ENCODE measurements around the gene SLU7.

The SLU7 gene

GRCh38 chr5:160399402-160400353 is 19.2 kb downstream of the SLU7 start, which contains the start of gene FAM200C:
TSS of gene FAM200C (minus strand) at chr5:160400054. CDS start at chr5:160395490, 4,564 bp downstream.
- peak; percentile 95 for DNase-seq

DNA sequence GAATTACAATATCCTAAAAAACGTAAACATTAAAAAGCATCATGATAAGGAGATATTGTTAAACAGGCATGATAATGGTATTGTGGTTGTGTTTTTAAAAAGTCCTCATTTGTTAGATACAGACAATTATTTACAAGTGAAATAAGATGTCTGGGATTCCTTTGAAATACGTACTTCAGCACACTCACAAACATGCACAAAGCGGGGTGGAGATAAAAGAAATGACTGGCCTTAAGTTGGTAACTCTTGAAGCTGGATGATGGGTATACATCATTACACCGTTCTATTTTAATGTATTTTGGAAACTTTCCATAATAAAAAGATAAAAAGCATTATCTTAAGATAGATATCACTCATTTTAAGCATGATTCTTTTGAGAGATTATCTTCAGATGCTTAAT is 20.1 kb downstream of the SLU7 start:
- DNase-seq: no peak

- DNase-seq: no peak
Measured at GRCh38 chr5:160397492-160397891, 21.4 kb downstream of the SLU7 start.

- no peak for DNase-seq
Measured at GRCh38 chr5:160395111-160395510, 23.8 kb downstream of the SLU7 start.

DNA sequence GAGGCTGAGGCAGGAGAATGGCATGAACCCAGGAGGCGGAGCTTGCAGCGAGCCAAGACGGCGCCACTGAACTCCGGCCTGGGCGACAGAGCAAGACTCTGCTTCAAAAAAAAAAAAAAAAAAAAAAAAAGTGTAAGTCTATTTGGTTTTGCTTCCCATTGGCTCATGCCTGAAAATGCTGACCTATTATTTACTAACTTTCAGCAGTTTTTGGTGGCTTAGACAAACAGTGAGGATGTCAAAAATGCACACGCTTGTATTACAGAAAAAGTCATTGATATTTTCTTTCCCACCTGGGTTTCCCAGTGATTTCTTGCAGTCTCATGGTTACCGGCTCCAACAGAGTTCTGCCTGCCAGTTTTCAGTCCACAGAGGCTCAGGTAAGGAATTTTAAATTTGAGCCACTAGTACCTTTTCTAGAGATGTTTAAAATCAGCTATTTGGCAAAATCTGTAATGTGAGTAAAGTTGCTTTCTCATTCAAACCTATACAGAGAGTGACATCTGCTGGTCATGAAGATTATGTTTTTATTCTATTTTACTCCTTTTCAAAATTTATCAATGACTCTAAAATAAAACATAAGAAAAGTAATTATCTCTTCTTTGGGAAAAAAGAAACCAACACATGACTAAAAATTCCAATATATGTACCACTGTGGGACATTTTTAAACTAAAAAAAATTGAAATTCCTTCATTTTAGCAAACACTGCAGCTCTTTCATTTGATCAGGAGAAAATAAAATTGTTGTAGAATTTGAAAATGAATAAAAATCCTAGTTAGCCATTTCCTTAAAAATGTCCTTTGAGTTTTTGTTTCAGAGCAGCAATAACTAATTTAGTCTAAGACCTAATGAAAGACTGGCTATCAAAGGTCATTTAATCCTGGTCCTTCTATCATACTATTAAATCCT is 27.8 kb downstream of the SLU7 start:
- DNase-seq: no peak

DNA sequence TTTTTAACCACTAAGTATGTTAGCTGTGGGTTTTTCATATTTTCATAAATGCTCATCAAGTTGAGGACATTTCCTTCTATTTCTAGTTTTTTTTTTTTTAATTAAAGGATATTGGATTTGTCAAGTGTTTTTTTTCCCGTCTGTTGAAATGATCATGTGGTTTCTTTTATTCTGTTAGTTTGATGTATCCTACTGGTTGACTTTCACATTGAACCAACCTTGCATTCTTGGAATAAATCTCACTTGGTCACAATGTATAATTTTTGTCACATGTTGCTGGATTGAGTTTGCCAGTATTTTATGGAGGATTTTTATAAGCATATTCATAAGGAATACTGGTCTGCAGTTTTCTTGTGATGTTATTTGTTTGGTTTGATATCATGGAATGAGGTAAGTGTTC is 31.4 kb downstream of the SLU7 start:
- DNase-seq: no peak

GRCh38 chr5:160385496-160385895 is 33.4 kb downstream of the SLU7 start:
- no peak for DNase-seq

- DNase-seq: no peak
Measured at GRCh38 chr5:160384681-160385080, 34.2 kb downstream of the SLU7 start.

DNA sequence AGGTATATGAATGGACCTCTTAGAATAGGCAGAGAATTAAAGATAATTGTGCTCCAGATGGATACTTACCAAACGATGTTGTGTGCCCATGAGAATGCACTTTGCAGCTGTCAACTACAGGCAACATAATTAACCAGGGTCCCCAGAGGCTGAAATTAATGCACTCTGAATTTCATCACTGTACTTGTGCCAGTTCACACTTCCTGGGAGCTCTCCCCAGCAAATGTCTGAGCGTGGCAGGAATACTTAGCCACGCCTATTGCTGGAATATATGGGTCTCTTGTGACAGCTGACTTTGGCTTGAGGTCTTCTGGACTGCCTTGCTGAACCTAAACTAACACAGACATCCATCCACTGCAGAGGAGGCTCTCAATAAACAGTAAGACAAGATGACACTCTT is 36.5 kb downstream of the SLU7 start:
- DNase-seq: no peak

DNA sequence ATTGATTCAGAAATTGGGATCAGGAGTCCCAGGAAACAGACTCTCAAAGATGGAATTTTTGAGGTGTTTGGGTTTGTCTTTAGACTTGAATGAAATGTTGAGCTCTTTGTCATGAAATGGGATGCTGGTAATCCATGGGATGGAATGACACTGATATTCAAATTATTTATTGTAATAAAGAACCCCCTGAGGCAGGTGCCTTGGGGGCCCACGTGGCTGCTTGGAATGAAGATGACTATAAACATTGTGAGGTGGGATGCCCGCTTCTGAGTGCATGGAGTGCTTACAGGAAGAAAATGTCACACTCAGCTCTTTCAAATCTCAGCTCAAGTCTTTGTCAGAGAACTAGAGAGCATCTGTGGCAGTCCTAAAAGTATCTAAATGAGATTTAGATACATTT is 38.8 kb downstream of the SLU7 start:
- no peak for DNase-seq

- DNase-seq: no peak
Measured at GRCh38 chr5:160379511-160379910, 39.4 kb downstream of the SLU7 start.

DNA sequence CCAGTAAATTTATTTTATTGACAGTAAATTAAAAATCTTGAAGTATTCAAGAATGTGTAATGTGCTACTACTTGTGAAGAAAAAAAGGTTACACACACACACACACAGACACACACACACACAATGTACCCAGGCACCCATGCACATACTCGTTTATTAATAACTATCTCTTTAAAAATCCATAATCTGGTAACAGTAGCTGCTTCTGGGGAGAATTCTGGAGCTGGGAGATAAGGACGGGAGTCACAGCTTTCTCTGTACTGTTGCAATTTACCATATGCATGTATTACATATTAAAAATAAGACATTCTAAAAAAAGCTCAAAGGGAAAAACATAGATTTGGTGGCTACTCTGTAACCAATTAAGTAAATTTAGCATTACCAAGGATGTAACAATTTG is 40.6 kb downstream of the SLU7 start:
- no peak for DNase-seq

GRCh38 chr5:160377651-160378050 is 41.2 kb downstream of the SLU7 start:
- DNase-seq: no peak

DNA sequence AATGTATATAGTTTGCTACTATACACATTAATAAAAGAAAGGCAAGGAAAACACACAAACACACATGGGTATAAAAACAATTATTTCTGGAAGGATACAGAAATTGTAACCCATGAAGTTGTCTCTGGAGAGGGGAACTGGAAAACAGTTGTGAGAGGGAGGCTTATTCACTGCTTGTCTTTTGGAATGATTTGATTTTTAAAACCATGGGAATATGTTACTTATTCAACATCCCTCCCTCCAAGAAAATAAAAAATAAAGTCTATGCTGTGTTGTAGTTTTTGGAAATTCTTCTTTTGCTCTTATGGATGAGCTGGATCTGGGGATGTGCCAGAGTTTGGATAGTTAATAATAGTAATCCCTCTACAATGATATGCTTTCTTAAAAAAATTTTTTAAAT is 42.5 kb downstream of the SLU7 start:
- DNase-seq: no peak

- no peak for DNase-seq
Measured at GRCh38 chr5:160375701-160376100, 43.2 kb downstream of the SLU7 start.

GRCh38 chr5:160375166-160375565 is 43.7 kb downstream of the SLU7 start:
- no peak for DNase-seq

GRCh38 chr5:160371294-160371693 is 47.6 kb downstream of the SLU7 start:
- DNase-seq: no peak

DNA sequence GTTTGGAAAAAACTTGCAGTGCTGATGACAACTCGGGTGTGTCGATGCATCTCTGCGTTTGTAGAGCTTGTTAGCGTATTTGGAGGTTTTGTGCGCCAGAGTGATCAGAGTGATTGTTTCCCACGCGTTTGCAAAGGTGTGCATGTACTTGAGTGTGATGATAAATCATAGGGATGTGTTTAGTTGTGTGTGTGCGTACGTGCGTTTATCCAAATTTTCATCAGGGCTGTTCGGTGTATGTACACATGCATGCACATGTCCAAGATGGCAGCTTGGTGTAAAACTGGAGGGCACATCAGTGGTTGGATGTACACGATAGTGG is 48.2 kb downstream of the SLU7 start:
- DNase-seq: no peak

DNA sequence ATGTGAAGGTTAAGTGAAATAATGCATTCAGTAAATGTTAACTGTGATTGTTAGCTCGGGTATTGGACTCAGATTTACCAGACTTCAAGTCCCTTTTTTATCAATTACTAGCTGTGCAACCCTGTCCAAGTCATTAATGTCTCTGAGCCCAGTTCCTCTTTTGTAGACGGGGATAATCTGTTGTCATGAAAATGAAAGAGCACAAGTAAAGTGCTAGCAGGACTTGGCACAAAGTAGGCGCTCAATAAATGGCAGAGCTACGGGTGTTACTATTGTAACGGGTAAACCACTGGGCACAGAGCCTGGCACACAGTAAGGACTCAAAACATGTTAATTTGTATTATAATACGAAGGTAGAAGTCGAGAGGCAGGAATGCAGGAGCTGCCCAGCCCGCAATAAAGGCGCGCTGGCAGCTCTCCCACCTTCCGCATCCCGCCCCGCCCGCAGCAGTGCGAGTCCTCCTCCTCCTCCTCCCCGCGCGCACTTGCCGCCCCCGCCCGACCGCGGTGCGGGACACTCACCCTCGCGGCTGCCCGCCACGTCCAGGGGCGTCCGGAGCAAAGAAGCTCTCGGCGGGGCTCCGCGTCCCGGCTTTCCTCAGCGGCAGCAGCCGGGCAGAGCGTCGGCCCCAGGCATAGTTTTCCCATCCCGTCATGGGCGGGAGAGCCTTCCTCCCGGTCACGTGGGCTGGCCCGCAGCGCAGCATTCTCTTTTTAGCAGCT is 48.7 kb downstream of the SLU7 start, which contains the start of gene C1QTNF2:
Gene C1QTNF2, minus strand, starts transcription at position 637 of the 723 bp plus-strand sequence. CDS start 15,615 bp downstream, outside the sequence.
- peak; percentile 89 for DNase-seq

GRCh38 chr5:160367885-160368284 is 51.0 kb downstream of the SLU7 start:
- DNase-seq: no peak

GRCh38 chr5:160367261-160367660 is 51.6 kb downstream of the SLU7 start:
- no peak for DNase-seq

GRCh38 chr5:160366230-160366629 is 52.7 kb downstream of the SLU7 start:
- DNase-seq: no peak

Data from right hindlimb (tissue), 1 donor.